Spleen (tissue), 11 donors: ENCODE measurements around the gene CD84. TPM values are rescaled to one million over a fixed set of nuclear protein-coding genes. Genes with fewer than 3 reads are reported as not detected.

Experiments
- DNase-seq: peaks from one replicate; pipeline ENCODE4 v3.0.0-alpha.2; 2020
- H3K27ac ChIP-seq, 8 donors: fragments of 200-600 bp; sonication (generic) in 7 of 8; 1 replicate in 4 of 8; 2 replicates in 4 of 8; pipeline versions ENCODE4 v1.5.0 to v1.8.0; 2016 to 2021; ENCODE audit warnings: inconsistent platforms in 4 of 8, mild to moderate bottlenecking in 4 of 8, moderate library complexity in 1 of 8
- H3K27me3 ChIP-seq, 7 donors: fragments of 200-600 bp; sonication (generic) in 6 of 7; replicated peaks in 1 of 7; 1 replicate in 4 of 7; 2 replicates in 3 of 7; pipeline versions ENCODE4 v1.5.0 to v1.8.0; 2016 to 2021; ENCODE audit warnings: inconsistent platforms in 3 of 7, mild to moderate bottlenecking in 1 of 7
- H3K36me3 ChIP-seq, 6 donors: fragments of 200-600 bp; sonication (generic) in 5 of 6; 1 replicate in 4 of 6; 2 replicates in 2 of 6; pipeline versions ENCODE4 v1.5.0 to v1.8.0; 2016 to 2021; ENCODE audit warnings: inconsistent platforms in 2 of 6
- H3K4me1 ChIP-seq, 6 donors: fragments of 200-600 bp; sonication (generic) in 5 of 6; 1 replicate in 3 of 6; 2 replicates in 3 of 6; pipeline versions ENCODE4 v1.5.0 to v1.8.0; 2016 to 2021; ENCODE audit warnings: inconsistent platforms in 3 of 6
- H3K4me3 ChIP-seq, 8 donors: fragments of 200-600 bp; sonication (generic) in 7 of 8; 1 replicate in 4 of 8; 2 replicates in 4 of 8; pipeline versions ENCODE4 v1.5.0 to v1.8.0; 2016 to 2021; ENCODE audit warnings: inconsistent platforms in 4 of 8, mild to moderate bottlenecking in 4 of 8, moderate library complexity in 2 of 8
- H3K9me3 ChIP-seq, 8 donors: fragments of 200-600 bp; sonication (generic) in 7 of 8; 1 replicate in 4 of 8; 2 replicates in 4 of 8; pipeline versions ENCODE4 v1.5.0 to v1.8.0; 2016 to 2021; ENCODE audit warnings: inconsistent platforms in 4 of 8
- CTCF ChIP-seq, 11 experiments: fragments of 200-600 bp in 7 of 11; fragments of 450-650 bp in 4 of 11; sonication (generic) in 4 of 11; IDR thresholded peaks in 8 of 11; conservative IDR thresholded peaks in 3 of 11; 1 replicate in 7 of 11; 2 replicates in 4 of 11; pipeline versions ENCODE4 v1.4.0 to v1.8.0; 2016 to 2021; ENCODE audit warnings: antibody characterized with exemption in 11 of 11, inconsistent platforms in 4 of 11, mild to moderate bottlenecking in 1 of 11
- POLR2A ChIP-seq, 3 donors: fragments of 450-650 bp; IDR thresholded peaks; one replicate each; pipeline ENCODE4 v1.5.1; 2017; ENCODE audit warnings: antibody characterized with exemption in 3 of 3, mild to moderate bottlenecking in 1 of 3
- POLR2AphosphoS5 ChIP-seq, 3 donors: sonication (generic); formaldehyde crosslinking; IDR thresholded peaks; one replicate each; pipeline ENCODE4 v1.5.1; 2017; ENCODE audit warnings: antibody characterized with exemption in 3 of 3
- WGBS, 5 donors: extraction: QIAGEN DNeasy Blood & Tissue Kit in 3 of 5; methylation state at CpG; one replicate each; pipeline versions ENCODE4 v1.1.5 to v1.1.7; 2013 to 2018; 5-methylcytosine and 5-hydroxymethylcytosine counted together
- intact Hi-C: fragments of 100-400 bp; cut with DNase I; formaldehyde crosslinking; loops from one replicate; pipeline ENCODE4 v1.15.0; 2023; ENCODE audit warnings: low total_unique reads
- polyA plus RNA-seq, 3 donors: library from polyadenylated mRNA; stranded (reverse); fragments of 200-250 nt; gene quantifications; one replicate each; pipeline ENCODE4 v1.2.1, GENCODE V29; 2013
- total RNA-seq, 7 donors: library from RNA; depleted of rRNA in 3 of 7; stranded (reverse); fragments of >200 nt in 3 of 7; fragmentation: NEBNext Ultra II Directional in 4 of 7; extraction: Animal tissue kit (Norgen Biotek cat#: 25700) in 4 of 7; gene quantifications; one replicate each; pipeline versions ENCODE4 v1.1.0 to v1.2.1, GENCODE V29; 2016 to 2021
- donor health status: healthy with polysubstance abuse.
- donor health status: DM: no; HTN: no; CAD: no; lungs with moderate emphysema.
- donor health status: DM: no; HTN: no; CAD: no.
- donor health status: Bipolar disorder and iron deficiency.
- donor health status: healthy.
- donor health status: DM: no; HTN: no; CAD: no.
- donor health status: DM: yes; HTN: yes; CAD: no.

The CD84 gene
- total and polyA plus RNA-seq, 10 donors, result 4.7 to 76.1 (median 60.0) TPM

- H3K9me3 ChIP-seq, result peaks cover 10 to 48% (median 42%) of the 10 kb centered on the region in 8 donors
- intact Hi-C loops, result no loop called here
Observed at GRCh38 chr1:160503087-160503486, 76.2 kb downstream of the CD84 start.

GRCh38 chr1:160500321-160500990, 78.8 kb downstream of the CD84 start:
- TF ChIP-seq POLR2AphosphoS5 (IDR thresholded peaks at IDR 0.05), result no peak
- TF ChIP-seq POLR2A (IDR thresholded peaks at IDR 0.05), result no peak
- TF ChIP-seq CTCF (IDR thresholded peaks at IDR 0.05 in 8 of 11, conservative IDR thresholded peaks at IDR 0.05 in 3 of 11), result no peak
- peaks cover 0 to 54% (median under 1%) of the 10 kb centered on the region in 6 donors for H3K36me3 ChIP-seq
- H3K4me1 ChIP-seq, result peaks cover 0 to 66% (median 7%) of the 10 kb centered on the region in 6 donors
- intact Hi-C loops, result no loop called here
- peak overlapping the region in 4 of 8 donors; percentile 33 to 54 (median 40) for H3K27ac ChIP-seq
- H3K4me3 ChIP-seq, result no peak overlapping the region
- DNase-seq, result no peak
- 72 to 91% (median 89%) methylated on average over 1 of the region's 1 CpG for WGBS, 5 donors
- H3K27me3 ChIP-seq, result no peaks in the 10 kb centered on the region
- H3K9me3 ChIP-seq, result peaks cover 3 to 22% (median 16%) of the 10 kb centered on the region in 8 donors

More at GRCh38 chr1:160503087-160503486, 76.2 kb downstream of the CD84 start:
- H3K27me3 ChIP-seq, result no peaks in the 10 kb centered on the region
- H3K36me3 ChIP-seq, result peaks cover 0 to 67% (median 0%) of the 10 kb centered on the region in 6 donors
- H3K27ac ChIP-seq, result peak overlapping the region in 2 of 8 donors; percentile 2 to 7
- H3K4me3 ChIP-seq, result no peak overlapping the region
- 91 to 96% (median 93%) methylated on average over 6 of the region's 6 CpGs for WGBS, 5 donors
- DNase-seq, result no peak
- peaks cover 0 to 53% (median 7%) of the 10 kb centered on the region in 6 donors for H3K4me1 ChIP-seq
- TF ChIP-seq POLR2A (IDR thresholded peaks at IDR 0.05) (no peak), POLR2AphosphoS5 (IDR thresholded peaks at IDR 0.05) (no peak), CTCF (IDR thresholded peaks at IDR 0.05 in 8 of 11, conservative IDR thresholded peaks at IDR 0.05 in 3 of 11) (no peak)

- Histone ChIP-seq H3K27me3 (no peaks in the 10 kb centered on the region), H3K36me3 (peaks cover 0 to 56% (median 4%) of the 10 kb centered on the region in 6 donors), H3K9me3 (peaks cover 3 to 16% (median 12%) of the 10 kb centered on the region in 8 donors), H3K4me3 (no peak overlapping the region), H3K4me1 (peaks cover 0 to 63% (median 7%) of the 10 kb centered on the region in 6 donors), H3K27ac (peak overlapping the region in 5 of 8 donors; percentile 28 to 54 (median 40))
- TF ChIP-seq CTCF (IDR thresholded peaks at IDR 0.05 in 8 of 11, conservative IDR thresholded peaks at IDR 0.05 in 3 of 11) (no peak), POLR2AphosphoS5 (IDR thresholded peaks at IDR 0.05) (peak in 1 of 3 donors; percentile 43), POLR2A (IDR thresholded peaks at IDR 0.05) (no peak)
- intact Hi-C loops, result no loop called here
- no peak for DNase-seq
- WGBS, 5 donors, result 62 to 86% (median 80%) methylated on average over 1 of the region's 1 CpG
Observed at GRCh38 chr1:160499631-160500030, 79.7 kb downstream of the CD84 start.
